NB4 (cell line): Measurements from ENCODE around the gene CAMTA1.

Experiments
- CTCF ChIP-seq: IDR thresholded peaks from one replicate; pipeline ENCODE4 v1.5.1; 2012; ENCODE audit warnings: low read depth, low read length
- MAX ChIP-seq: IDR thresholded peaks from 2 replicates; pipeline ENCODE4 v1.6.1; 2011; ENCODE audit warnings: low read depth, low read length
- MYC ChIP-seq: IDR thresholded peaks from 2 replicates; pipeline ENCODE4 v1.6.1; 2011; ENCODE audit warnings: low read depth, low read length
- POLR2A ChIP-seq: IDR thresholded peaks from 2 replicates; pipeline ENCODE4 v1.6.1; 2011; ENCODE audit warnings: mild to moderate bottlenecking; ENCODE audit not compliant: insufficient read length; ENCODE audit errors: extremely low read depth

GRCh38 chr1:6935911-6936690 is 150.8 kb downstream of the CAMTA1 start:
- TF ChIP-seq CTCF (no peak), MAX (no peak), MYC (no peak), POLR2A (no peak)
